ENCODE measurements around the gene CST8. TPM values are rescaled to one million over a fixed set of nuclear protein-coding genes. Genes with fewer than 3 reads are reported as not detected.

Gene CST8
- polyA plus RNA-seq, 1 of the 3 experiments (the other 2 are of a cell fraction), result not detected

DNA sequence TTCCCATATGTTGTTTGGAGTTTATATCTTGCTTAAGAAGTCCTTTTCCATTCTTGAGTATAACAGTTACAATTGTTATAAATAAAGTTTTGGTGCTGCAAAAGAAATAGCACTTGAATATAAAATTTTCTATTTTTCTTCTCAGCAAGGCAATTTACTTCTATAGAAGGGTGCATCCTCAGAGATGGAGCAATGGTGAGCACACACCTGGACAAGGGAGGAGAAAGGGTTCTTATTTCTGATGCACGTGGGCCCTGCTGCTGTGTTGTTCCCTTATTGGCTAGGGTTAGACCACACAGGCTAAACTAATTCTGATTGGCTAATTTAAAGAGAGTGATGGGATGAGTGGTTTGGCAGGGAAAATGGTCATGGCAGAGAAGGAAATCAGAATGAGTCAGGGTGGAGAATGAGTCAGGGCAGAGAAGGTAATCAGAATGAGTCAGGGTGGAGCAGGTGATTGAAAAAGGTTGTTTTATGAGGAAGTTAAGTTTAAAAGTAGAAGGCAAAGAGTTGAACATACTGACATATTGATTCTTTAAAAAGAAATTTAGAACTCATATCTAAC, 38.0 kb downstream of the CST8 start:
- Histone ChIP-seq H3K9me2 (no peaks in the 10 kb centered on the region), H4K20me1 (ENCODE audit: insufficient read depth) (no peaks in the 10 kb centered on the region), H3K27ac (ENCODE audit: low read depth in 2 of 2, low read length in 1 of 2) (no peak overlapping the region), H3K27me3 (ENCODE audit: insufficient read depth) (no peaks in the 10 kb centered on the region), H3K9me3 (no peaks in the 10 kb centered on the region), H3K4me3 (ENCODE audit: low read depth in 2 of 2, low read length in 1 of 2) (no peak overlapping the region), H3F3A (replicated peaks; ENCODE audit: insufficient read depth) (no peaks in the 10 kb centered on the region), H3K79me2 (ENCODE audit: insufficient read depth) (no peaks in the 10 kb centered on the region), H3K36me3 (replicated peaks in 1 of 2; ENCODE audit: control insufficient read depth in 1 of 2, insufficient read depth in 2 of 2, low read length in 1 of 2) (no peaks in the 10 kb centered on the region), H3K4me2 (no peak overlapping the region), H2AFZ (ENCODE audit: low read depth) (no peak overlapping the region), H3K4me1 (ENCODE audit: control insufficient read depth in 1 of 2, insufficient read depth in 2 of 2, low read depth in 1 of 2, low read length in 1 of 2) (no peaks in the 10 kb centered on the region; a peak in 1 of 4 replicates), H3K9ac (no peak overlapping the region)
- ChIA-PET POLR2A (no interaction called here), CTCF (no interaction called here)
- no peak for DNase-seq
- TF ChIP-seq SMC3 (IDR thresholded peaks at IDR 0.05; ENCODE audit: low read depth, low read length) (no peak), NFIC (IDR thresholded peaks at IDR 0.05; ENCODE audit: borderline replicate concordance) (no peak), YY1 (IDR thresholded peaks at IDR 0.05; ENCODE audit: low read depth) (no peak), ELF1 (IDR thresholded peaks at IDR 0.05) (no peak), CHD2 (IDR thresholded peaks at IDR 0.05; ENCODE audit: low read length, partially characterized antibody) (no peak), FOXM1 (IDR thresholded peaks at IDR 0.05; ENCODE audit: low read depth) (no peak), USF1 (IDR thresholded peaks at IDR 0.05; ENCODE audit: borderline replicate concordance, low read depth) (no peak), FOSL2 (IDR thresholded peaks at IDR 0.05; ENCODE audit: borderline replicate concordance, low read depth) (no peak)
- WGBS (ENCODE audit: low lambda C conversion rate), result 0% methylated on average over 1 of the region's 1 CpG

- DNase-seq, result no peak
- 0% methylated on average over 1 of the region's 1 CpG for WGBS (ENCODE audit: low lambda C conversion rate)
- no peaks in the 10 kb centered on the region for H3F3A ChIP-seq (replicated peaks; ENCODE audit: insufficient read depth)
- no peaks in the 10 kb centered on the region for H3K9me3 ChIP-seq
- H3K9me2 ChIP-seq, result no peaks in the 10 kb centered on the region
- H3K79me2 ChIP-seq (ENCODE audit: insufficient read depth), result no peaks in the 10 kb centered on the region
- H2AFZ ChIP-seq (ENCODE audit: low read depth), result no peak overlapping the region
- POLR2A ChIA-PET, result no interaction called here
- H4K20me1 ChIP-seq (ENCODE audit: insufficient read depth), result no peaks in the 10 kb centered on the region
- H3K4me3 ChIP-seq (ENCODE audit: low read depth in 2 of 2, low read length in 1 of 2), result no peak overlapping the region
- no peak overlapping the region for H3K9ac ChIP-seq
- no peak for TF ChIP-seq MXI1 (IDR thresholded peaks at IDR 0.05; ENCODE audit: low read depth, low read length)
- TF ChIP-seq FOXM1 (IDR thresholded peaks at IDR 0.05; ENCODE audit: low read depth), result no peak
- TF ChIP-seq GABPA (IDR thresholded peaks at IDR 0.05; ENCODE audit: low read depth), result no peak
- TF ChIP-seq GATA2 (CRISPR knock-in tag; IDR thresholded peaks at IDR 0.05), result no peak
- no peak for TF ChIP-seq PBX3 (IDR thresholded peaks at IDR 0.05)
- no peak for TF ChIP-seq IRF3 (IDR thresholded peaks at IDR 0.05; ENCODE audit: low read depth, low read length)
- no peak for TF ChIP-seq TAF1 (IDR thresholded peaks at IDR 0.05; ENCODE audit: borderline replicate concordance, low read depth, low read length)
- no peaks in the 10 kb centered on the region for H3K4me1 ChIP-seq (ENCODE audit: control insufficient read depth in 1 of 2, insufficient read depth in 2 of 2, low read depth in 1 of 2, low read length in 1 of 2)
- H3K4me2 ChIP-seq, result no peak overlapping the region
- H3K27ac ChIP-seq (ENCODE audit: low read depth in 2 of 2, low read length in 1 of 2), result no peak overlapping the region
- H3K27me3 ChIP-seq (ENCODE audit: insufficient read depth), result no peaks in the 10 kb centered on the region
- no peaks in the 10 kb centered on the region for H3K36me3 ChIP-seq (replicated peaks in 1 of 2; ENCODE audit: control insufficient read depth in 1 of 2, insufficient read depth in 2 of 2, low read length in 1 of 2)
- CTCF ChIA-PET, result no interaction called here
Observed at GRCh38 chr20:23530937-23531567, 40.1 kb downstream of the CST8 start.

Data from SK-N-SH (cell line).